HG02870 (cell line): ENCODE data around the gene SCAMP2.

Experiments used
- ATAC-seq: cut with Tn5 transposase; IDR thresholded peaks from one replicate; pipeline ENCODE4 v1.9.1; 2021; ENCODE audit warnings: mild to moderate bottlenecking, moderate library complexity; ENCODE audit not compliant: unreplicated experiment

SCAMP2 gene

GRCh38 chr15:74799255-74799855 lies 73.8 kb downstream of the SCAMP2 start:
- peak; percentile 6 for ATAC-seq

GRCh38 chr15:74798388-74799254 lies 74.5 kb downstream of the SCAMP2 start:
- no peak for ATAC-seq

- ATAC-seq: no peak
Observed at GRCh38 chr15:74795966-74796625, 77.1 kb downstream of the SCAMP2 start.

GRCh38 chr15:74794970-74795349 lies 78.2 kb downstream of the SCAMP2 start:
- ATAC-seq: no peak

- ATAC-seq: no peak
Observed at GRCh38 chr15:74794248-74794969, 78.8 kb downstream of the SCAMP2 start.
